RWPE2 (cell line): Measurements from ENCODE around the gene SDF2L1.

Experiments
- ATAC-seq: fragments of 200-7000 bp; cut with Tn5 transposase; 3 replicates; pipeline ENCODE4 v1.9.1; 2021; ENCODE audit warnings: low read depth
- DNase-seq: peaks from one replicate; pipeline ENCODE4 v3.0.0-alpha.2; 2020; ENCODE audit warnings: low spot score
- H3K27ac ChIP-seq: fragments of 450-650 bp; 2 replicates; pipeline ENCODE4 v1.5.1; 2017; ENCODE audit warnings: mild to moderate bottlenecking; ENCODE audit not compliant: poor library complexity, severe bottlenecking
- H3K27me3 ChIP-seq: fragments of 250-450 bp; sonication (Bioruptor Pico); 2 replicates; pipeline ENCODE4 v1.5.1; 2021; ENCODE audit warnings: mild to moderate bottlenecking, moderate library complexity; ENCODE audit not compliant: insufficient read depth, poor library complexity, severe bottlenecking
- H3K36me3 ChIP-seq: fragments of 250-450 bp; sonication (Bioruptor Pico); 2 replicates; pipeline ENCODE4 v1.5.1; 2020; ENCODE audit warnings: low read depth, mild to moderate bottlenecking, moderate library complexity
- H3K4me1 ChIP-seq: fragments of 250-450 bp; sonication (Bioruptor Pico); 2 replicates; pipeline ENCODE4 v1.5.1; 2021; ENCODE audit warnings: mild to moderate bottlenecking, moderate library complexity; ENCODE audit not compliant: insufficient read depth, poor library complexity, severe bottlenecking
- H3K4me3 ChIP-seq: fragments of 250-450 bp; sonication (Bioruptor Pico); 2 replicates; pipeline ENCODE4 v1.5.1; 2021; ENCODE audit warnings: mild to moderate bottlenecking, moderate library complexity; ENCODE audit not compliant: severe bottlenecking
- H3K9me3 ChIP-seq: fragments of 250-450 bp; sonication (Bioruptor Pico); 2 replicates; pipeline ENCODE4 v1.5.1; 2021; ENCODE audit warnings: mild to moderate bottlenecking, moderate library complexity; ENCODE audit not compliant: severe bottlenecking
- TF ChIP-seq, protein P1 (sequence below): fragments of 450-650 bp; IDR thresholded peaks from one replicate; pipeline ENCODE4 v1.5.1; 2017; ENCODE audit warnings: mild to moderate bottlenecking, moderate library complexity; ENCODE audit not compliant: poor library complexity, severe bottlenecking

The SDF2L1 gene

GRCh38 chr22:21632237-21632895, 9.7 kb upstream of the SDF2L1 start, which contains the start of gene CCDC116:
Gene CCDC116, plus strand, starts transcription at chr22:21632760. Its CDS starts 422 bp downstream, at chr22:21633182.
- Histone ChIP-seq H3K27me3 (no peaks in the 10 kb centered on the region), H3K27ac (no peak within 1 kb of the TSS), H3K36me3 (peaks cover 12% of the 10 kb centered on the region), H3K4me3 (no peak within 1 kb of the TSS), H3K4me1 (no peaks in the 10 kb centered on the region), H3K9me3 (no peaks in the 10 kb centered on the region)
- DNase-seq, result no peak
- no peak for ATAC-seq
- TF ChIP-seq, protein P1, sequence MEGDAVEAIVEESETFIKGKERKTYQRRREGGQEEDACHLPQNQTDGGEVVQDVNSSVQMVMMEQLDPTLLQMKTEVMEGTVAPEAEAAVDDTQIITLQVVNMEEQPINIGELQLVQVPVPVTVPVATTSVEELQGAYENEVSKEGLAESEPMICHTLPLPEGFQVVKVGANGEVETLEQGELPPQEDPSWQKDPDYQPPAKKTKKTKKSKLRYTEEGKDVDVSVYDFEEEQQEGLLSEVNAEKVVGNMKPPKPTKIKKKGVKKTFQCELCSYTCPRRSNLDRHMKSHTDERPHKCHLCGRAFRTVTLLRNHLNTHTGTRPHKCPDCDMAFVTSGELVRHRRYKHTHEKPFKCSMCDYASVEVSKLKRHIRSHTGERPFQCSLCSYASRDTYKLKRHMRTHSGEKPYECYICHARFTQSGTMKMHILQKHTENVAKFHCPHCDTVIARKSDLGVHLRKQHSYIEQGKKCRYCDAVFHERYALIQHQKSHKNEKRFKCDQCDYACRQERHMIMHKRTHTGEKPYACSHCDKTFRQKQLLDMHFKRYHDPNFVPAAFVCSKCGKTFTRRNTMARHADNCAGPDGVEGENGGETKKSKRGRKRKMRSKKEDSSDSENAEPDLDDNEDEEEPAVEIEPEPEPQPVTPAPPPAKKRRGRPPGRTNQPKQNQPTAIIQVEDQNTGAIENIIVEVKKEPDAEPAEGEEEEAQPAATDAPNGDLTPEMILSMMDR, result no peak

- H3K4me3 ChIP-seq, result no peak overlapping the region
- no peak overlapping the region for H3K27ac ChIP-seq
- no peak for DNase-seq
- no peak for ATAC-seq
- no peaks in the 10 kb centered on the region for H3K4me1 ChIP-seq
- TF ChIP-seq, protein P1, result no peak
- H3K27me3 ChIP-seq, result no peaks in the 10 kb centered on the region
- peaks cover 6% of the 10 kb centered on the region for H3K36me3 ChIP-seq
- no peaks in the 10 kb centered on the region for H3K9me3 ChIP-seq
Observed at GRCh38 chr22:21632931-21633330, 9.2 kb upstream of the SDF2L1 start.

DNA sequence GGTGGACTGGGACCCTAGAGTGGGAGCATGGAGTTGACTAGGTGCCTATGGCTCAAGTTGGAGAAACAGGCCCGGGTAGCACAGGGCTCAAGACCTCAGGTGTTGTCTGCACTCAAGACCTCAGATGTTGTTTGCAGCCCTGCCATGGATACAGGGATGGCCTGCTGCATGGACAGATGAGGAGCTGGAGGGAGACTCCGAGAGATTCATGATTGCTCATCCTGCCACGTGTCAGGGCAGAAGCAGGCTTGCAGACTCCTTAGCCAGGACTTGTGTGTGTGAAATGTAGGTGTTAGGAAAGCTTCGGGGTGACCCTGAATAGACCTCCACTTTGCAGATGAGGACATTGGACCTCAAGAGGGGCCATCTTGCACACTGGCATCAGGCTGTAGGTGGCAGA, 8.6 kb upstream of the SDF2L1 start:
- Histone ChIP-seq H3K36me3 (peaks cover under 1% of the 10 kb centered on the region), H3K4me3 (no peak overlapping the region), H3K27ac (no peak overlapping the region), H3K27me3 (no peaks in the 10 kb centered on the region), H3K9me3 (no peaks in the 10 kb centered on the region), H3K4me1 (no peaks in the 10 kb centered on the region)
- TF ChIP-seq, protein P1, result no peak
- ATAC-seq (no peak), DNase-seq (no peak)

DNA sequence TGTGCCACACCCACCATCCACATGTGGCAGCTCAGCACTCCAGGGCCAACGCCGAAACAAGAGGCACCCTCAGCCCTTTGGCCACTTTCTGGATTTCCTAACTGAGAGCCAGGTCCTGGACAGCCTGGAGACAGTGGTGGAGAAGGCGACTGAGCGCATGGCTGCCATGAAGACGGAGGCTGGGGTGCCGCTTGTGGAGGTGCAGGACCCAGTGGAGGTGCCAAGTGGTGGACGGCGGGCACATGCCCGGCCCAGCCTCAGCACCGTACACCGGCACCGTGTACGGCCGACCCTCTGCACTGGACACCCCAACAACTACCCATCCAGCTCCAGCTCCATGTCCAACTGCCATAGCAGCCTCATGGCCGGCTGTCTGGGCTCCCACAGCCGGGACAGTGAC, 8.0 kb upstream of the SDF2L1 start:
- no peak overlapping the region for H3K4me3 ChIP-seq
- no peaks in the 10 kb centered on the region for H3K36me3 ChIP-seq
- ATAC-seq (no peak), DNase-seq (no peak)
- H3K27ac ChIP-seq, result no peak overlapping the region
- H3K27me3 ChIP-seq, result no peaks in the 10 kb centered on the region
- H3K4me1 ChIP-seq, result no peaks in the 10 kb centered on the region
- TF ChIP-seq, protein P1, result no peak
- H3K9me3 ChIP-seq, result no peaks in the 10 kb centered on the region

- Histone ChIP-seq H3K9me3 (no peaks in the 10 kb centered on the region), H3K4me1 (no peaks in the 10 kb centered on the region), H3K4me3 (no peak overlapping the region), H3K27me3 (no peaks in the 10 kb centered on the region), H3K27ac (no peak overlapping the region), H3K36me3 (no peaks in the 10 kb centered on the region)
- ATAC-seq (no peak), DNase-seq (no peak)
- TF ChIP-seq, protein P1, result no peak
Observed at GRCh38 chr22:21634844-21635243, 7.3 kb upstream of the SDF2L1 start.
